ENCODE data around the gene NAT9.

GRCh38 chr17:74773871-74774286 is 2.3 kb downstream of the NAT9 start:
- TF ChIP-seq CTCF (conservative IDR thresholded peaks at IDR 0.05; ENCODE audit: low read depth in 2 of 2), result no peak
- TF ChIP-seq POLR2AphosphoS5 (IDR thresholded peaks at IDR 0.05; ENCODE audit: low read depth), result no peak
- no peak for TF ChIP-seq EZH2phosphoT487 (IDR thresholded peaks at IDR 0.05; ENCODE audit: unreplicated experiment)
- TF ChIP-seq EZH2 (IDR thresholded peaks at IDR 0.05; ENCODE audit: low read depth, unreplicated experiment), result no peak
- TF ChIP-seq CREB1 (CRISPR knock-in tag; IDR thresholded peaks at IDR 0.05; ENCODE audit: low read depth), result no peak
- no peak for TF ChIP-seq ZNF114 (CRISPR knock-in tag; IDR thresholded peaks at IDR 0.05)
- no peak for TF ChIP-seq REST (IDR thresholded peaks at IDR 0.05; ENCODE audit: unreplicated experiment)
- no peak for TF ChIP-seq NANOG (IDR thresholded peaks at IDR 0.05; ENCODE audit: borderline replicate concordance)
- no peak for TF ChIP-seq JUNB (IDR thresholded peaks at IDR 0.05; ENCODE audit: unreplicated experiment)
- no peak for TF ChIP-seq STAT1 (IDR thresholded peaks at IDR 0.05; ENCODE audit: unreplicated experiment)
- no peak for TF ChIP-seq ETS1 (IDR thresholded peaks at IDR 0.05)
